Gastrocnemius medialis (tissue), 4 donors: ENCODE data around the gene IL15. TPM values are rescaled to one million over a fixed set of nuclear protein-coding genes. Genes with fewer than 3 reads are reported as not detected.
"Not testable (repeated sequence)": the region's sequence is repeated elsewhere in the genome, so short reads cannot be mapped to it uniquely, and the experiment has no call there.

Experiments
- ATAC-seq, 2 donors: fragments of 150-250 bp; one replicate each; pipeline ENCODE4 v1.9.1; 2016
- DNase-seq, 2 donors: peaks; one replicate each; pipeline ENCODE4 v3.0.0-alpha.2; 2019
- H3K27ac ChIP-seq, 4 donors: fragments of 200-600 bp; sonication (generic); 1 replicate in 1 of 4; 2 replicates in 3 of 4; pipeline ENCODE4 v1.5.1; 2016 to 2018; ENCODE audit warnings: mild to moderate bottlenecking in 2 of 4, moderate library complexity in 1 of 4
- H3K27me3 ChIP-seq, 3 donors: fragments of 200-600 bp; sonication (generic) in 2 of 3; 1 replicate in 1 of 3; 2 replicates in 2 of 3; pipeline versions ENCODE4 v1.5.1 to v1.6.0; 2016 to 2019; ENCODE audit warnings: mild to moderate bottlenecking in 1 of 3, moderate library complexity in 1 of 3
- H3K36me3 ChIP-seq, 2 donors: fragments of 200-600 bp; sonication (generic) in 1 of 2; one replicate each; pipeline ENCODE4 v1.5.1; 2017 to 2018
- H3K4me1 ChIP-seq, 2 donors: fragments of 200-600 bp; sonication (generic) in 1 of 2; one replicate each; pipeline ENCODE4 v1.5.1; 2016 to 2017; ENCODE audit warnings: mild to moderate bottlenecking in 2 of 2
- H3K4me3 ChIP-seq, 4 donors: fragments of 200-600 bp; sonication (generic) in 3 of 4; 1 replicate in 1 of 4; 2 replicates in 3 of 4; pipeline ENCODE4 v1.5.1; 2016 to 2019; ENCODE audit warnings: mild to moderate bottlenecking in 2 of 4
- H3K9me3 ChIP-seq, 3 donors: fragments of 200-600 bp; sonication (generic) in 2 of 3; 1 replicate in 1 of 3; 2 replicates in 2 of 3; pipeline ENCODE4 v1.5.1; 2016 to 2019
- POLR2A ChIP-seq, 2 donors: fragments of 450-650 bp; IDR thresholded peaks; one replicate each; pipeline ENCODE4 v1.6.1; 2017; ENCODE audit warnings: antibody characterized with exemption in 2 of 2, mild to moderate bottlenecking in 2 of 2, moderate library complexity in 2 of 2
- in situ Hi-C, 4 donors: fragments of 200-750 bp; cut with MboI; loops; one replicate each; pipeline versions ENCODE4 v1.15.0 to v1.8.0; 2017; ENCODE audit warnings: low sequenced_read_pairs in 4 of 4
- intact Hi-C: fragments of 100-400 bp; cut with DNase I; formaldehyde crosslinking; loops from one replicate; pipeline ENCODE4 v1.15.1; 2023; ENCODE audit warnings: low total_unique reads
- total RNA-seq, 4 donors: library from RNA; depleted of rRNA; stranded (reverse); fragments of >200 nt; gene quantifications; one replicate each; pipeline versions ENCODE4 v1.1.0 to v1.2.3, GENCODE V29; 2016
- TF ChIP-seq, protein P1 (sequence below), 5 experiments: fragments of 450-650 bp in 3 of 5; fragments of 200-600 bp in 2 of 5; sonication (generic) in 2 of 5; IDR thresholded peaks in 4 of 5; conservative IDR thresholded peaks in 1 of 5; 1 replicate in 4 of 5; 2 replicates in 1 of 5; pipeline ENCODE4 v1.5.1; 2016 to 2019; ENCODE audit warnings: antibody characterized with exemption in 5 of 5, mild to moderate bottlenecking in 3 of 5, moderate library complexity in 3 of 5

Gene IL15
- total RNA-seq, 4 donors from 2014 or later = 2.1 to 6.1 (median 2.7) TPM

DNA sequence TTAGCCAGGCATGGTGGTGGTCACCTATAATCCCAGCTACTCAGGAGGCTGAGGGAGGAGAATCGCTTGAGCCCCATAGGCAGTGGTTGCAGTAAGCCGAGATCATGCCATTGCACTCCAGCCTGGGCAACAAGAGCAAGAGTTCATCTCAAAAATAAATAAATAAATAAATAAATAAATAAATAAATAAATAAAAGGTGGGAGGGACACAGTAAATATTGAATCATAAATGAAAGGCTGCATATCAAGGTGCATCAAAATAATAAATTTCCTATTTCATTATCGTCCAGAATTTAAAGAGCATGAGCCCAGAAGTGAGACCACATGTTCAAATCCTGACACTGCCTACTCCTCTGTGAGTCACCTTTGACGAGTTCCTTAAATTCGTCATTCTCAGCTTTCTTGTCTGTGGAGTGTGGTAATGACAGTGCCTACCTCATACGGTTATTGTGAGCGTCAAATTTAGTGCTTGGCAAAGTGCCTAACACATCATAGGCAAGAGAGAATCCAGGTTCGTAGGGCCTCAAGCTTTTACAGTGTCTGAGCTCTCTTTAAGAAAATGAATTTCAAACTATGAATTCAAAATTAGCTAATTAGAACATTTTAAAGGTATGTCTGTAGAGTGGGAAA lies 49.9 kb downstream of the IL15 start:
- Histone ChIP-seq H3K36me3 (no peaks in the 10 kb centered on the region), H3K27me3 (no peaks in the 10 kb centered on the region), H3K4me3 (no peak overlapping the region), H3K27ac (no peak overlapping the region), H3K9me3 (no peaks in the 10 kb centered on the region), H3K4me1 (no peaks in the 10 kb centered on the region)
- DNase-seq = no peak
- TF ChIP-seq POLR2A (IDR thresholded peaks at IDR 0.05) = no peak
- TF ChIP-seq, protein P1, sequence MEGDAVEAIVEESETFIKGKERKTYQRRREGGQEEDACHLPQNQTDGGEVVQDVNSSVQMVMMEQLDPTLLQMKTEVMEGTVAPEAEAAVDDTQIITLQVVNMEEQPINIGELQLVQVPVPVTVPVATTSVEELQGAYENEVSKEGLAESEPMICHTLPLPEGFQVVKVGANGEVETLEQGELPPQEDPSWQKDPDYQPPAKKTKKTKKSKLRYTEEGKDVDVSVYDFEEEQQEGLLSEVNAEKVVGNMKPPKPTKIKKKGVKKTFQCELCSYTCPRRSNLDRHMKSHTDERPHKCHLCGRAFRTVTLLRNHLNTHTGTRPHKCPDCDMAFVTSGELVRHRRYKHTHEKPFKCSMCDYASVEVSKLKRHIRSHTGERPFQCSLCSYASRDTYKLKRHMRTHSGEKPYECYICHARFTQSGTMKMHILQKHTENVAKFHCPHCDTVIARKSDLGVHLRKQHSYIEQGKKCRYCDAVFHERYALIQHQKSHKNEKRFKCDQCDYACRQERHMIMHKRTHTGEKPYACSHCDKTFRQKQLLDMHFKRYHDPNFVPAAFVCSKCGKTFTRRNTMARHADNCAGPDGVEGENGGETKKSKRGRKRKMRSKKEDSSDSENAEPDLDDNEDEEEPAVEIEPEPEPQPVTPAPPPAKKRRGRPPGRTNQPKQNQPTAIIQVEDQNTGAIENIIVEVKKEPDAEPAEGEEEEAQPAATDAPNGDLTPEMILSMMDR (IDR thresholded peaks at IDR 0.05 in 4 of 5, conservative IDR thresholded peaks at IDR 0.05 in 1 of 5) = no peak
- intact Hi-C loops (no loop called here), in situ Hi-C loops (no loop called here)
- ATAC-seq = no peak

DNA sequence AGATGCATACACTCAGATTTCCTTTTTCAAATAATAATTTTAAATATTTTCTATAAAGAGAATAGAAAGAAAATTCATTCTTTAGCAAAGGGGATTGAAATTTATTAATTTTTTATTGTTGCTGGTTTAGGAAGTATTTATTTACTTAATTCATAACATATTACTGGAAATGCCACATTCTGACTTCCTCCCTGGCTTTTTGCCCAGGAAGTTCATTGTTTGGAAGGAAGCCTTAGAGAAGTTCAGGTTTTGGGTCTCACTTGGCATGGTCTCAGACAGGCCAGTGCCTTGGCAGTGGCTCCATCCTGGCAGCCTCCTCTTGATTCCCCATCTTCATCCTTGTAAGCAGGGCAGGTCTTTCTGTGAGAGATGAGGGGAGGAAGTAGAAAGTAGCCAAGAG lies 50.5 kb downstream of the IL15 start:
- H3K27ac ChIP-seq = no peak overlapping the region
- TF ChIP-seq, protein P1 (IDR thresholded peaks at IDR 0.05 in 4 of 5, conservative IDR thresholded peaks at IDR 0.05 in 1 of 5) = no peak
- no peak for TF ChIP-seq POLR2A (IDR thresholded peaks at IDR 0.05)
- DNase-seq = no peak

DNA sequence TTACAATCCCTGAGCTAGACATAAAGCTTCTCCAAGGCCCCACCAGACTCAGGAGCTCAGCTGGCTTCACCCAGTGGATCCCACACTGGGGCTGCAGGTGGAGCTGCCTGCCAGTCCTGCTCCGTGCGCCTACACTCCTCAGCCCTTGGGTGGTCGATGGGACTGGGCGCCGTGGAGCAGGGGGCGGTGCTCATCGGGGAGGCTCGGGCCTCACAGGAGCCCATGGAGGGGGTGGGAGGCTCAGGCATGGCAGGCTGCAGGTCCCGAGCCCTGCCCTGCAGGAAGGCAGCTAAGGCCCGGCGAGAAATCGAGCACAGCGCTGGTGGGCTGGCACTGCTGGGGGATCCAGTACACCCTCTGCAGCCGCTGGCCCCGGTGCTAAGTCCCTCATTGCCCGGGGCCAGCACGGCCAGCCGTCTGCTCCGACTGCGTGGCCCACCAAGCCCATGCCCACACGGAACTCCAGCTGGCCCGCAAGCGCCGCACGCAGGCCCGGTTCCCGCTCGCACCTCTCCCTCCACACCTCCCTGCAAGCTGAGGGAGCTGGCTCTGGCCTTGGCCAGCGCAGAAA lies 53.4 kb downstream of the IL15 start:
- intact Hi-C loops, DNase-seq, in situ Hi-C loops: not testable (repeated sequence)

More for the DNA sequence above, 50.5 kb downstream of the IL15 start:
- H3K4me3 ChIP-seq = no peak overlapping the region
- in situ Hi-C loops = no loop called here
- intact Hi-C loops = no loop called here
- no peaks in the 10 kb centered on the region for H3K9me3 ChIP-seq
- ATAC-seq = no peak
- H3K27me3 ChIP-seq = no peaks in the 10 kb centered on the region
- H3K36me3 ChIP-seq = no peaks in the 10 kb centered on the region
- H3K4me1 ChIP-seq = no peaks in the 10 kb centered on the region

DNA sequence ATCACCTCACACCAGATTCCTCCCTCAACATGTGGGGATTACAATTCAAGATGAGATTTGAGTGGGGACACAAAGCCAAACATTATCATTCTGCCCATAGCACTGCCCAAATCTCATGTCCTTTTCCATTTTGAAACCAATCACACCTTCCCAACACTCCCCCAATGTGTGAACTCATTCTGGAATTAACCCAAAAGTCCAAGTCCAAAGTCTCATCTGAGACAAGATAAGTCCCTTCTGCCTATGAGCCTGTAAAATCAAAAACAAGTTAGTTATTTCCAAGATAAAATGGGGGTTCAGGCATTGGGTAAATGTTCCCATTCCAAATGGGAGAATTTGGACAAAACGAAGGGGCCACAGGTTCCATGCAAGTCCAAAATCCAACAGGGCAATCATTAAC lies 54.9 kb downstream of the IL15 start:
- H3K36me3 ChIP-seq, DNase-seq, ATAC-seq, H3K4me1 ChIP-seq, in situ Hi-C loops, H3K4me3 ChIP-seq, intact Hi-C loops, H3K27me3 ChIP-seq, H3K27ac ChIP-seq, H3K9me3 ChIP-seq: not testable (repeated sequence)

More for the DNA sequence above, 53.4 kb downstream of the IL15 start:
- not testable (repeated sequence) for H3K9me3 ChIP-seq, H3K27me3 ChIP-seq, H3K4me3 ChIP-seq, H3K36me3 ChIP-seq, H3K4me1 ChIP-seq, H3K27ac ChIP-seq, ATAC-seq

DNA sequence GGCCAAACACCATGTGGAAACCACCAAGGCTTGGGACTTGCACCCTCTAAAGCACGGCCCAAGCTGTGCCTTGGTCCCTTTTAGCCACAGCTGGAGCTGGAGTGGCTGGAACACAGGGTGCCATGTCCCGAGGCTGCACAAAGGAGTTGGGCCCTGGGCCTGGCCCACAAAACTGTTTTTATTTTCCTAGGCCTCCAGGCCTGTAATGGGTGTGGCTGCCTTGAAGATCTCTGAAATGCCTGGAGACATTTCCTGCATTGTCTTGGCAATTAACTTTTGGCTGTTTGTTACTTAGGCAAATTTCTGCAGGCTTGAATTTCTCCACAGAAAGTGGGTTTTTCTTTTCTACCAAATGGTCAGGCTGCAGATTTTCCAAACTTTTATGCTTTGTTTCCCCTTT lies 55.7 kb downstream of the IL15 start:
- ATAC-seq (no peak), DNase-seq (no peak)
- Histone ChIP-seq H3K27me3 (no peaks in the 10 kb centered on the region), H3K4me3 (no peak overlapping the region), H3K9me3 (no peaks in the 10 kb centered on the region), H3K27ac (no peak overlapping the region), H3K4me1 (no peaks in the 10 kb centered on the region), H3K36me3 (no peaks in the 10 kb centered on the region)
- in situ Hi-C loops = no loop called here
- TF ChIP-seq, protein P1 (IDR thresholded peaks at IDR 0.05 in 4 of 5, conservative IDR thresholded peaks at IDR 0.05 in 1 of 5) = no peak
- no peak for TF ChIP-seq POLR2A (IDR thresholded peaks at IDR 0.05)
- intact Hi-C loops = no loop called here

DNA sequence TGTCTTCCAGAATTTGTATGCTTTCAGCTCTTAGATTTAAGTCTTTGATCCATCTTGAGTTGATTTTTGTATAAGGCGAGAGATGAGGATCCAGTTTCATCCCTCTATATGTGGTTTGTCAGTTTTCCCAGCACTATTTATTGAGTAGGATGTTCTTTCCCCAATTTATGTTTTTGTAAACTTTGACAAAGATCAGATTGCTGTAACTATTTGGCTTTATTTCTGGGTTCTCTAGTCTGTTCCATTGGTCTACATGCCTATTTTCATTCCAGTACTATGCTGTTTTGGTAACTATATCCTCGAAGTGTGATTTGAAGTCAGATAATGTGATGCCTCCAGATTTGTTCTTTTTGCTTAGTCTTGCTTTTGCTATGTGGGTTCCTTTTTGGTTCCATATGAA lies 60.7 kb downstream of the IL15 start:
- in situ Hi-C loops (no loop called here), intact Hi-C loops (no loop called here)
- DNase-seq = no peak
- Histone ChIP-seq H3K27me3 (no peaks in the 10 kb centered on the region), H3K36me3 (no peaks in the 10 kb centered on the region), H3K4me3 (no peak overlapping the region), H3K4me1 (no peaks in the 10 kb centered on the region), H3K9me3 (no peaks in the 10 kb centered on the region), H3K27ac (no peak overlapping the region)
- TF ChIP-seq POLR2A (IDR thresholded peaks at IDR 0.05) = no peak
- TF ChIP-seq, protein P1 (IDR thresholded peaks at IDR 0.05 in 4 of 5, conservative IDR thresholded peaks at IDR 0.05 in 1 of 5) = no peak
- ATAC-seq = no peak
